OCI-LY1 (cell line): ENCODE measurements around the gene TBCA.

Source experiments
- EZH2 ChIP-seq: fragments of 200-600 bp; sonication (generic), shearing (Covaris generic); IDR thresholded peaks from 2 replicates; pipeline ENCODE4 v1.8.0; 2017; ENCODE audit warnings: borderline replicate concordance, mixed run types, mild to moderate bottlenecking, antibody characterized with exemption, low read length, moderate library complexity, mixed read lengths
- TF ChIP-seq, protein P1 (sequence below): fragments of 200-600 bp; sonication (generic), shearing (Covaris generic); IDR thresholded peaks from 2 replicates; pipeline ENCODE4 v1.5.1; 2017; ENCODE audit warnings: mild to moderate bottlenecking, antibody characterized with exemption, low read length, moderate library complexity, mixed read lengths

GRCh38 chr5:77727190-77727589, 48.9 kb downstream of the TBCA start:
- TF ChIP-seq, protein P1, sequence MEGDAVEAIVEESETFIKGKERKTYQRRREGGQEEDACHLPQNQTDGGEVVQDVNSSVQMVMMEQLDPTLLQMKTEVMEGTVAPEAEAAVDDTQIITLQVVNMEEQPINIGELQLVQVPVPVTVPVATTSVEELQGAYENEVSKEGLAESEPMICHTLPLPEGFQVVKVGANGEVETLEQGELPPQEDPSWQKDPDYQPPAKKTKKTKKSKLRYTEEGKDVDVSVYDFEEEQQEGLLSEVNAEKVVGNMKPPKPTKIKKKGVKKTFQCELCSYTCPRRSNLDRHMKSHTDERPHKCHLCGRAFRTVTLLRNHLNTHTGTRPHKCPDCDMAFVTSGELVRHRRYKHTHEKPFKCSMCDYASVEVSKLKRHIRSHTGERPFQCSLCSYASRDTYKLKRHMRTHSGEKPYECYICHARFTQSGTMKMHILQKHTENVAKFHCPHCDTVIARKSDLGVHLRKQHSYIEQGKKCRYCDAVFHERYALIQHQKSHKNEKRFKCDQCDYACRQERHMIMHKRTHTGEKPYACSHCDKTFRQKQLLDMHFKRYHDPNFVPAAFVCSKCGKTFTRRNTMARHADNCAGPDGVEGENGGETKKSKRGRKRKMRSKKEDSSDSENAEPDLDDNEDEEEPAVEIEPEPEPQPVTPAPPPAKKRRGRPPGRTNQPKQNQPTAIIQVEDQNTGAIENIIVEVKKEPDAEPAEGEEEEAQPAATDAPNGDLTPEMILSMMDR, result no peak
- TF ChIP-seq EZH2, result no peak
